ENCODE data around the gene PCDHGB7. TPM values are rescaled to one million over a fixed set of nuclear protein-coding genes. Genes with fewer than 3 reads are reported as not detected.

Gene PCDHGB7
- under 1 TPM in 1 of 2 experiments, not detected in 1; 0.08 TPM for total RNA-seq

DNA sequence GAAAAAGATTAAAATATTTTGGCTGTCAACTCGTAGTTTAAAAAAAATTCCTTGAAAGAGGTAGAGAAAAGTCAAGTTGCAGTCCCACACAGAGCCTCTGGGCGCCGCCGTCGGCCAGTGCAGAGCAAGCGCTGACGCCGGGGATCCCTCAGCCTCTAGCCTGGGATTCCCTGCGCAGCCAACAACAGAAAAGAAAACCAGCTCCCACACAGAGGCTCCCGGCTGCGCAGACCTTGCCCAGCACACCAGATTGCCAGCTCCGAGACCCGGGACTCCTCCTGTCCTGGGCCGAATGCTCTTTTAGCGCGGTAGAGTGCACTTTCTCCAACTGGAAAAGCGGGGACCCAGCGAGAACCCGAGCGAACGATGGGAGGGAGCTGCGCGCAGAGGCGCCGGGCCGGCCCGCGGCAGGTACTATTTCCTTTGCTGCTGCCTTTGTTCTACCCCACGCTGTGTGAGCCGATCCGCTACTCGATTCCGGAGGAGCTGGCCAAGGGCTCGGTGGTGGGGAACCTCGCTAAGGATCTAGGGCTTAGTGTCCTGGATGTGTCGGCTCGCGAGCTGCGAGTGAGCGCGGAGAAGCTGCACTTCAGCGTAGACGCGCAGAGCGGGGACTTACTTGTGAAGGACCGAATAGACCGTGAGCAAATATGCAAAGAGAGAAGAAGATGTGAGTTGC, at the start of gene PCDHGB7:
Gene PCDHGB7, plus strand, starts transcription at position 184 of the 679 bp plus-strand sequence. Its CDS starts 183 bp downstream, at position 367.

DNA sequence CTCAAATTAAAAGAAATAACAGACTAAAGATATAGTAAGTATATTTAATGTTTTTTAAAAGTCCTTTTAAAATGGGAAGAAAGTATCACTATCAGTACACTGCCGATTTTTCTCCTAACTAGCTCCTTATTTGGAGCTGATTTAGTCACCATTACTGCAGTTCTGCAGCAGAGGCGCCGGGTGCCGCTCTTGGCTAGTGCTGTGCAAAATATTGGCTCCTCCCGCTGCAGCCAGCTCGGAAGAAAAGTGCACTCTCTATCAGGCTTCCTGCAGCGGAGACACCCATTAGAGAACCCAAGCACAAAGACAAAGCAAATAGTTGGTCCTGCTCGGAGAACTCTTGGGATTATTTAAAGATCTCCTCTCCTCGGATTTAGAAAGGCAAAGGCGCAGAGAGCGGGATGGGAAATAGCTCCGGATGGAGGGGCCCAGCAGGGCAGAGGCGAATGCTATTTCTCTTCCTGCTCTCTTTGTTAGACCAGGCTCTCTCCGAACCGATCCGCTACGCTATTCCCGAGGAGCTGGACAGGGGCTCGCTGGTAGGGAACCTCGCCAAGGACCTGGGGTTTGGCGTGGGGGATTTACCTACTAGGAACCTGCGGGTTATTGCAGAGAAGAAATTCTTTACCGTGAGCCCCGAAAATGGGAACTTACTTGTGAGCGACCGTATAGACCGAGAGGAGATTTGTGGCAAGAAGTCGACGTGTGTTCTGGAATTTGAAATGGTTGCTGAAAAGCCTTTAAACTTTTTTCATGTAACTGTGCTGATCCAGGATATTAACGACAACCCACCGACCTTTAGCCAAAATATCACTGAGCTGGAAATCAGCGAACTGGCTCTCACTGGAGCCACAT, 47.3 kb upstream of the PCDHGB7 start, which contains the start of gene PCDHGB3:
Gene PCDHGB3, plus strand, starts transcription at position 249 of the 855 bp plus-strand sequence. Its CDS starts 153 bp downstream, at position 402.

DNA sequence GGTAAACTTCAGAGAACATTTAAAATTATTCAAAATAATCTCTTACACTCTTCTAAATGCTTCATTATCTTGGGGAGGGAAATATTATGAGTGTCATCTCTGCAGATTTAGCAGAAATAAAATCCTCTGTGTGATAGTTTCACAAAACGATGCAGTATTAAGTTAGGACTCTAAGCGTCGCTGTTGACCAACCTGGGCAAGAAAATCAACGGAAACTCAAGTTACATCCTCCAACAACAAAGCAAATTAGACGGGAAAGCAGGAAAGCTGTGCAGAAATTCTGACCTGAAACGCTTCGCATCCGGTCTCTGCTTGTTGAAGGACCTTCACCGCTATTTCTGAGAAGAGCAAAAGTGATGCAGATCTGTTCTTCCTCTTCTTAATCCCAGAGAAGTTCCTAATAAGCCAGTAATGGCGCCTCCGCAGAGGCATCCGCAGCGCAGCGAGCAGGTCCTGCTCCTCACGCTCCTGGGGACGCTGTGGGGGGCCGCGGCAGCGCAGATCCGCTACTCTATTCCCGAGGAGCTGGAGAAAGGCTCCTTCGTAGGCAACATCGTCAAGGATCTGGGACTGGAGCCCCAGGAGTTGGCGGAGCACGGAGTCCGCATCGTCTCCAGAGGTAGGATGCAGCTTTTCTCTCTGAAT, 43.7 kb upstream of the PCDHGB7 start, which contains the start of gene PCDHGA6:
Gene PCDHGA6, plus strand, starts transcription at position 219 of the 645 bp plus-strand sequence. Its CDS starts 193 bp downstream, at position 412.

DNA sequence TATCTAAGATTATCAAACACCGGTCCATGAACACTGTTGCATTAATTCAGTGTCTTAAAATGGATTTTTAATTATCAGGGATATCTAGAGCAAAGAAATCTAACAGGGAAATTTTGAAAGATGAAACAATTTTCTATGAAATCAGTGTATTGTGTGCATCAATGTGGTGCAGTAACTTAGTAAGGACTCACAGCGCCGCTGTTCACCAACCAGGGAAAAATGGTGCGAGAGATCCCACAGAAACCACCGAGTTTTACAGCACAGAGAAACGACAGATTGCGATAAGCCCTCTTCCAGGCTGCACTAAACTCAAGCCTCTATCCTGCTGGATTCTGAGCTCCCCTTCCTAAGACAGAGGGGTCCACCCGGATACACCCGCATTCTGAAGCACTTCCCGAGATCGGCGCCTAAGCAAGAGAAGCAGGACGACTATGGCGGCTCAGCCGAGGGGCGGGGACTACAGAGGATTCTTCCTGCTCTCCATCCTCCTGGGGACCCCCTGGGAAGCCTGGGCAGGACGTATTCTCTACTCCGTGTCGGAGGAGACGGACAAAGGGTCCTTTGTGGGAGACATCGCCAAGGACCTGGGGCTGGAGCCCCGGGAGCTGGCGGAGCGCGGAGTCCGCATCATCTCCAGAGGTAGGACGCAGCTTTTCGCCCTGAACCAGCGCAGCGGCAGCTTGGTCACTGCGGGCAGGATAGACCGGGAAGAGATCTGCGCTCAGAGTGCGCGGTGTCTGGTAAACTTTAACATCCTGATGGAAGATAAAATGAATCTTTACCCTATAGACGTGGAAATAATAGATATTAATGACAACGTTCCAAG, 34.8 kb upstream of the PCDHGB7 start, which contains the start of gene PCDHGA7:
Gene PCDHGA7, plus strand, starts transcription at position 274 of the 826 bp plus-strand sequence. Its CDS starts 158 bp downstream, at position 432.

DNA sequence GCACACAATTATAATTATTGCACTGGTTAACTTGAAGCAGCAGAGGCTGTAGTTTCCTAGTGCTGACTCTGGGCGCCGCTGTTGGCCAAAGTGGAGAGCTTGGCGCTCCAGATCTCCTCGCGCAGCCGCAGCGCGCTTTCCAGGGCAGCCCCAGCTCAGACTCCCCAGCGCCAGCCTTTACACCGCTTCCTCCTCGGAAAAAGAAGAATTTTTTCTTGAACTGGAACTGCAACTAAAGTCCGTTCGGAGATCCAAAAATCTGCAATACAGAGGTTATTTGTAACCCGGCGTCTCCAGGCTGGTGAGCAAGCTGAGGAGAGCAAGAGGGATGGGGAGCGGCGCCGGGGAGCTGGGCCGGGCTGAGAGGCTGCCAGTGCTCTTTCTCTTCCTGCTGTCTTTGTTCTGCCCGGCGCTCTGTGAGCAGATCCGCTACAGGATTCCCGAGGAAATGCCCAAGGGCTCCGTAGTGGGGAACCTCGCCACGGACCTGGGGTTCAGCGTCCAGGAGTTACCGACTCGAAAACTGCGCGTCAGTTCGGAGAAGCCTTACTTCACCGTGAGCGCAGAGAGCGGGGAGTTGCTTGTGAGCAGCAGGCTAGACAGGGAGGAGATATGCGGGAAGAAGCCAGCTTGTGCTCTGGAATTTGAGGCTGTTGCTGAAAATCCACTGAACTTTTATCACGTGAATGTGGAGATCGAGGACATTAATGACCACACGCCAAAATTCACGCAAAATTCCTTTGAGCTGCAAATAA, 29.7 kb upstream of the PCDHGB7 start, which contains the start of gene PCDHGB4:
Gene PCDHGB4, plus strand, starts transcription at position 142 of the 755 bp plus-strand sequence. Its CDS starts 187 bp downstream, at position 329.

DNA sequence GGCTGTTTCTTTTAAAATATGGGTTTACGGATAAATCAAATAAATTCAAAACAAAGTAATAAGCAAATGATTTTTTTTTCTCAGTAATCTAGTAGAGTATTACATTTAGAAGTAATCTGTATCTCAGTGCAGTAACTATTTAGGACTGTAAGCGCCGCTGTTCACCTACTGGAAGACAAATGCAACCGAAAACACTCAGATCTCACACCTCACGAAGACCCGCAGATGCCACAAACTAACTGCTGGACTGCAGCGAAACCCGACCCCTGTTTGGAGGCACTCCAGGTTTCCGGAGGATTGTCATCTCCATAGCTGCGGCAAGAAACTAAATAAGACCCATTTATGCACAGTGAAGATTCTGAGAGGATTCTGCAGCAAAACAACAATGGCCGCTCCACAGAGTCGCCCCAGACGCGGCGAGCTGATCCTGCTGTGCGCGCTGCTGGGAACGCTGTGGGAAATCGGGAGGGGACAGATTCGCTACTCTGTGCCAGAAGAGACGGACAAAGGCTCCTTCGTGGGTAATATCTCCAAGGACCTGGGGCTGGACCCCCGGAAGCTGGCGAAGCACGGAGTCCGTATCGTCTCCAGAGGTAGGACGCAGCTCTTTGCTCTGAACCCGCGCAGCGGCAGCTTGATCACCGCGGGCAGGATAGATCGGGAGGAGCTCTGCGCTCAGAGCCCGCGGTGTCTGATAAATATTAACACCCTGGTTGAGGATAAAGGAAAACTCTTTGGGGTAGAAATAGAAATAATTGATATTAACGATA, 24.9 kb upstream of the PCDHGB7 start, which contains the start of gene PCDHGA8:
Gene PCDHGA8, plus strand, starts transcription at position 205 of the 770 bp plus-strand sequence. Its CDS starts 181 bp downstream, at position 386.

DNA sequence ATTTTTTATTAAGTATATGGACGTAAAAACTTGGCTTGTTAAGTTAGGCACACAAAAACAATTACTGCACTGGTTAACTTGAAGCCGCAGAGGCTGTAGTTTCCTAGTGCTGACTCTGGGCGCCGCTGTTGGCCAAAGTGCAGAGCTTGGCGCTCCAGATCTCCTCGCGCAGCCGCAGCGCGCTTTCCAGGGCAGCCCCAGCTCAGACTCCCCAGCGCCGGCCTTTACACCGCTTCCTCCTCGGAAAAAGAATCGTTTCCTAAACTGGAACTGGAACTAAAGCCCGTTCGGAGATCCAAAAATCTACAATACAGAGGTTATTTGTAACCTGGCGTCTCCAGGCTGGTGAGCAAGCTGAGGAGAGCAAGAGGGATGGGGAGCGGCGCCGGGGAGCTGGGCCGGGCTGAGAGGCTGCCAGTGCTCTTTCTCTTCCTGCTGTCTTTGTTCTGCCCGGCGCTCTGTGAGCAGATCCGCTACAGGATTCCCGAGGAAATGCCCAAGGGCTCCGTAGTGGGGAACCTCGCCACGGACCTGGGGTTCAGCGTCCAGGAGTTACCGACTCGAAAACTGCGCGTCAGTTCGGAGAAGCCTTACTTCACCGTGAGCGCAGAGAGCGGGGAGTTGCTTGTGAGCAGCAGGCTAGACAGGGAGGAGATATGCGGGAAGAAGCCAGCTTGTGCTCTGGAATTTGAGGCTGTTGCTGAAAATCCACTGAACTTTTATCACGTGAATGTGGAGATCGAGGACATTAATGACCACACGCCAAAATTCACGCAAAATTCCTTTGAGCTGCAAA, 19.5 kb upstream of the PCDHGB7 start, which contains the start of gene PCDHGB5:
Gene PCDHGB5, plus strand, starts transcription at position 192 of the 796 bp plus-strand sequence. Its CDS starts 181 bp downstream, at position 373.

DNA sequence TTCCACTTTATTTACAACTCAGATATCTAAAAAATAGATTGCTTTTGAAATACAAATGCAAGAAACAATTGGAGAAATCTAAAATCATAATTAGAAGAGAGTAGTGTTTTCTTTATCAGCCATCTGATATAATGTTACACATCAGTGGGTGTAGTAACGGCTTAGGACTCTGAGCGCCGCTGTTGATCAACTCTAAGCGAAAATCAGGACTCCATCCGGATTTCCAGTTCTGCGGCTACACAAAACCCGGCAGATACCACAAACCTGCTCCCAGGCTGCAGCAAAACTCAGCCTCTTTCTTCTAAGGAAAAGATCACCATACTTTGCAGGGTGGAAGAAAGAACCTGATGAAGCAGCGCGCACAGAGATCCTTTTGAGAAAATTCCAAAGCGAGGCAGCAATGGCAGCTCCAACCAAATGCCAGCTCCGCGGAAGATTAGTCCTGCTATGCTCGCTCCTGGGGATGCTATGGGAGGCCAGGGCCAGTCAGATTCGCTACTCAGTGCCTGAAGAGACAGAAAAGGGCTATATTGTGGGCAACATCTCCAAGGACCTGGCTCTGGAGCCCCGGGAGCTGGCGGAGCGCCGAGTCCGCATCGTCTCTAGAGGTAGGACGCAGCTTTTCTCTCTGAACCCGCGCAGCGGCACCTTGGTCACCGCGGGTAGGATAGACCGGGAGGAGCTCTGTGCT, 14.8 kb upstream of the PCDHGB7 start, which contains the start of gene PCDHGA9:
Gene PCDHGA9, plus strand, starts transcription at position 226 of the 691 bp plus-strand sequence. Its CDS starts 175 bp downstream, at position 401.

DNA sequence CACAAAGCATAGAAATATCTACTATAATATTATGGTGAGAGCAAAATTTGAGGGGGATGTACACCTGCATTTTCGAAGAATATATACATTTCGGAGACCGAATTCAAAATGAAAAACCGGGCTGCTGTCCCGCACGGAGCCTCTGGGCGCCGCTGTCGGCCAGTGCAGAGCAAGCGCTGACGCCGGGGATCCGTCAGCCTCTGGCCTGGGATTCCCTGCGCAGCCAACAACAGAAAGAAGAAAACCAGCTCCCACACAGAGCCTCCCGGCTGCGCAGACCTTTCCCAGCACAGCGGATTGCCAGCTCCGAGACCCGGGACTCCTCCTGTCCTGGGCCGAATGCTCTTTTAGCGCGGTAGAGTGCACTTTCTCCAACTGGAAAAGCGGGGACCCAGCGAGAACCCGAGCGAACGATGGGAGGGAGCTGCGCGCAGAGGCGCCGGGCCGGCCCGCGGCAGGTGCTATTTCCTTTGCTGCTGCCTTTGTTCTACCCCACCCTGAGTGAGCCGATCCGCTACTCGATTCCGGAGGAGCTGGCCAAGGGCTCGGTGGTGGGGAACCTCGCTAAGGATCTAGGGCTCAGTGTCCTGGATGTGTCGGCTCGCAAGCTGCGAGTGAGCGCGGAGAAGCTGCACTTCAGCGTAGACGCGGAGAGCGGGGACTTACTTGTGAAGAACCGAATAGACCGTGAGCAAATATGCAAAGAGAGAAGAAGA, 9.5 kb upstream of the PCDHGB7 start, which contains the start of gene PCDHGB6:
Gene PCDHGB6, plus strand, starts transcription at position 232 of the 716 bp plus-strand sequence. Its CDS starts 182 bp downstream, at position 414.

DNA sequence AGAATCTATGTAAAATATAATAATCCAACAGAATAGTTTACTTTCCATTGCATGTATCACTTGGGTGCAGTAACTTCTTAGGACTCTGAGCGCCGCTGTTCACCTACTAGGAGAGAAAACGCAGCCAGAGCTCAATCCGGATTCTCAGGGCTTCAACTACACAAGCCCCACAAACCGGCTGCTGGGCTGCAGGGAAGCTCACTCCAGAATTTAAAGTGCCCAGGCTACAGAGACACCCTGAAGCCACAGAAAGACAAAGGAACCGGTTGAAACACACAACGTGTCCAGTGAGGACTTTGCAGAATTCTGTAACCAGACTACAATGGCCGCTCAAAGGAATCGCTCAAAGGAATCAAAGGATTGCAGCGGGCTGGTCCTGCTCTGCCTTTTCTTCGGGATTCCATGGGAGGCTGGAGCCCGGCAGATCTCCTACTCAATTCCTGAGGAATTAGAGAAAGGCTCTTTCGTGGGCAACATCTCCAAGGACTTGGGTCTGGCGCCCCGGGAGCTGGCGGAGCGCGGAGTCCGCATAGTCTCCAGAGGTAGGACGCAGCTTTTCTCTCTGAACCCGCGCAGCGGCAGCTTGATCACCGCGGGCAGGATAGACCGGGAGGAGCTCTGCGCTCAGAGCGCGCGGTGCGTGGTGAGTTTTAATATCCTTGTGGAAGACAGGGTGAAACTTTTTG, 4.5 kb upstream of the PCDHGB7 start, which contains the start of gene PCDHGA10:
Gene PCDHGA10, plus strand, starts transcription at position 134 of the 686 bp plus-strand sequence. Its CDS starts 189 bp downstream, at position 323.

DNA sequence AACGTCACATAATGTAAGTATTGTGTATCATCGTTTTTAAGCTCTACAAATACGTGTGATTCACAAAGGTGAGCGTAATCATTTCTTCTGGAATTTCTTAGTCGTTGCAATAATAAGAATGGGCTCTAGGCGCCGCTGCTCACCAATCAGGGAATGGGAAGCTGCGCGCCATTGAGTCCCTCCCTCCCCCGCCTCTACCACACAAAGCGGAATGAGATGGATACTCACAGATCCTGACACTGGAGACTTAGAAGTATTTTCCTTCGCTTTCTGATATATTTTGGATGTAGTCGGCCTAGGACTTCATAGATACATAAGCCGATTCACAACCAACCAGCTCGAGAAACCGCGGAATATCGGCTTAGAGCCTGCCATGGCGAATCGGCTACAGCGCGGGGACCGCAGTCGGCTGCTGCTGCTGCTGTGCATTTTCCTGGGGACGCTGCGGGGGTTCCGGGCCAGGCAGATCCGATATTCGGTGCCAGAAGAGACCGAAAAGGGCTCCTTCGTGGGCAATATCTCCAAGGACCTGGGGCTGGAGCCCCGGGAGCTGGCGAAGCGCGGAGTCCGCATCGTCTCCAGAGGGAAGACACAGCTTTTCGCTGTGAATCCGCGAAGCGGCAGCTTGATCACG, 3.5 kb downstream of the PCDHGB7 start, which contains the start of gene PCDHGA11:
Gene PCDHGA11, plus strand, starts transcription at position 197 of the 634 bp plus-strand sequence. Its CDS starts 177 bp downstream, at position 374.

DNA sequence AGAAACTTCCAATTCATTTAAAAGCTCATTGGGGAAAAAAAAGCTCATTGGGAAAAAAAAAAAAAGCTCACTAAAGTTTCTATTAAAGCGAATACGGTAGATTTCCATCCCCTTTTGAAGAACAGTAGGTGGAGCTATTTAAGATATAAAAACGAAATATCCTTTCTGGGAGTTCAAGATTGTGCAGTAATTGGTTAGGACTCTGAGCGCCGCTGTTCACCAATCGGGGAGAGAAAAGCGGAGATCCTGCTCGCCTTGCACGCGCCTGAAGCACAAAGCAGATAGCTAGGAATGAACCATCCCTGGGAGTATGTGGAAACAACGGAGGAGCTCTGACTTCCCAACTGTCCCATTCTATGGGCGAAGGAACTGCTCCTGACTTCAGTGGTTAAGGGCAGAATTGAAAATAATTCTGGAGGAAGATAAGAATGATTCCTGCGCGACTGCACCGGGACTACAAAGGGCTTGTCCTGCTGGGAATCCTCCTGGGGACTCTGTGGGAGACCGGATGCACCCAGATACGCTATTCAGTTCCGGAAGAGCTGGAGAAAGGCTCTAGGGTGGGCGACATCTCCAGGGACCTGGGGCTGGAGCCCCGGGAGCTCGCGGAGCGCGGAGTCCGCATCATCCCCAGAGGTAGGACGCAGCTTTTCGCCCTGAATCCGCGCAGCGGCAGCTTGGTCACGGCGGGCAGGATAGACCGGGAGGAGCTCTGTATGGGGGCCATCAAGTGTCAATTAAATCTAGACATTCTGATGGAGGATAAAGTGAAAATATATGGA, 13.0 kb downstream of the PCDHGB7 start, which contains the start of gene PCDHGA12:
Gene PCDHGA12, plus strand, starts transcription at position 176 of the 782 bp plus-strand sequence. Its CDS starts 253 bp downstream, at position 429.

